HL-60 (cell line): Measurements from ENCODE around the gene GFRA1.

Experiments used
- DNase-seq, 2 experiments: peaks; one replicate each; pipeline ENCODE4 v3.0.0-alpha.2; 2010 to 2020; ENCODE audit warnings: low read depth in 1 of 2, low spot score in 1 of 2
- H3K27ac ChIP-seq: fragments of 250-450 bp; sonication (Bioruptor Pico); replicated peaks from 2 replicates; pipeline ENCODE4 v1.5.1; 2020; ENCODE audit warnings: mild to moderate bottlenecking, moderate library complexity
- H3K27me3 ChIP-seq: fragments of 250-450 bp; sonication (Bioruptor Pico); 2 replicates; pipeline ENCODE4 v1.5.1; 2021; ENCODE audit warnings: mild to moderate bottlenecking, moderate library complexity; ENCODE audit not compliant: insufficient read depth, poor library complexity, severe bottlenecking
- H3K4me3 ChIP-seq: replicated peaks from 2 replicates; pipeline ENCODE4 v1.5.1; 2011; ENCODE audit warnings: mild to moderate bottlenecking, control low read depth, low read length; ENCODE audit not compliant: insufficient read depth
- CTCF ChIP-seq: IDR thresholded peaks from one replicate; pipeline ENCODE4 v1.5.1; 2011; ENCODE audit warnings: low read length, control low read depth, inconsistent platforms; ENCODE audit not compliant: insufficient read depth
- GABPA ChIP-seq: IDR thresholded peaks from 2 replicates; pipeline ENCODE4 v1.6.1; 2012; ENCODE audit warnings: low read depth
- POLR2AphosphoS5 ChIP-seq: IDR thresholded peaks from 2 replicates; pipeline ENCODE4 v1.6.1; 2012; ENCODE audit warnings: low read depth
- REST ChIP-seq: IDR thresholded peaks from 2 replicates; pipeline ENCODE4 v1.6.1; 2012; ENCODE audit warnings: low read depth; ENCODE audit not compliant: insufficient replicate concordance
- SPI1 ChIP-seq: IDR thresholded peaks from 2 replicates; pipeline ENCODE4 v1.6.1; 2012; ENCODE audit warnings: low read depth, mild to moderate bottlenecking, borderline replicate concordance

Gene GFRA1

GRCh38 chr10:116215651-116216050, 57.4 kb downstream of the GFRA1 start:
- no peak for DNase-seq
- TF ChIP-seq GABPA (no peak), SPI1 (no peak), CTCF (no peak), POLR2AphosphoS5 (no peak), REST (no peak)
- Histone ChIP-seq H3K27me3 (no peaks in the 10 kb centered on the region), H3K4me3 (no peak overlapping the region), H3K27ac (no peak overlapping the region)

GRCh38 chr10:116211682-116212081, 61.3 kb downstream of the GFRA1 start:
- DNase-seq: no peak
- Histone ChIP-seq H3K27ac (no peak overlapping the region), H3K27me3 (no peaks in the 10 kb centered on the region), H3K4me3 (no peak overlapping the region)
- no peak for TF ChIP-seq REST
- no peak for TF ChIP-seq SPI1
- TF ChIP-seq POLR2AphosphoS5: no peak
- TF ChIP-seq GABPA: no peak

GRCh38 chr10:116210588-116211346, 62.2 kb downstream of the GFRA1 start:
- no peaks in the 10 kb centered on the region for H3K27me3 ChIP-seq
- no peak for DNase-seq
- no peak overlapping the region for H3K4me3 ChIP-seq
- TF ChIP-seq REST (no peak), GABPA (no peak), POLR2AphosphoS5 (no peak), SPI1 (no peak), CTCF (no peak)
- H3K27ac ChIP-seq: no peak overlapping the region
